Measurements from ENCODE around the gene KCNK16. TPM values are rescaled to one million over a fixed set of nuclear protein-coding genes. Genes with fewer than 3 reads are reported as not detected.

KCNK16 gene
- total and polyA plus RNA-seq, 2 of the 4 experiments (the other 2 are of a cell fraction), result not detected

GRCh38 chr6:39335780-39336545 lies 13.5 kb upstream of the KCNK16 start:
- Histone ChIP-seq H3K18ac (ENCODE audit: low read depth, low read length) (no peak overlapping the region), H3K4ac (ENCODE audit: low read depth, low read length) (no peak overlapping the region), H2BK120ac (ENCODE audit: low read depth, low read length) (no peak overlapping the region), H3K36me3 (ENCODE audit: control insufficient read depth, insufficient read depth, low read length) (no peaks in the 10 kb centered on the region), H3K27ac (ENCODE audit: insufficient read depth, low read length) (no peak overlapping the region), H3K4me3 (ENCODE audit: insufficient read depth, low read depth, low read length) (no peak overlapping the region), H2AK5ac (ENCODE audit: low read depth, low read length) (no peak overlapping the region), H4K91ac (ENCODE audit: insufficient read depth, low read depth, low read length) (no peak overlapping the region), H4K8ac (ENCODE audit: low read depth in 2 of 2, low read length in 2 of 2) (no peak overlapping the region), H2BK15ac (ENCODE audit: low read depth, low read length) (no peak overlapping the region), H2BK5ac (ENCODE audit: low read depth, low read length, poor library complexity, severe bottlenecking) (no peak overlapping the region), H3K9me1 (ENCODE audit: insufficient read depth, low read length) (no peaks in the 10 kb centered on the region), H3K27me3 (ENCODE audit: control insufficient read depth, insufficient read depth, low read length) (peaks cover 2% of the 10 kb centered on the region; the same call in 1 of the 2 replicates), H2AK9ac (replicated peaks; ENCODE audit: low read depth, low read length, poor library complexity) (no peak overlapping the region), H3K56ac (ENCODE audit: extremely low read depth, insufficient read depth, low read length) (no peak overlapping the region), H3K14ac (replicated peaks; ENCODE audit: low read depth, low read length) (no peak overlapping the region), H2AFZ (replicated peaks; ENCODE audit: low read length, poor library complexity) (peak overlapping the region; percentile 9), H3K9me3 (ENCODE audit: control insufficient read depth, insufficient read depth, low read length) (no peaks in the 10 kb centered on the region), H3K4me2 (ENCODE audit: low read depth, low read length) (no peak overlapping the region), H3K23ac (ENCODE audit: low read depth, low read length) (no peak overlapping the region), H3K79me1 (ENCODE audit: low read depth in 1 of 2, low read length in 2 of 2) (no peaks in the 10 kb centered on the region), H4K20me1 (ENCODE audit: insufficient read depth, low read length) (no peaks in the 10 kb centered on the region), H3K4me1 (ENCODE audit: control insufficient read depth, insufficient read depth, low read length) (no peaks in the 10 kb centered on the region), H3K9ac (ENCODE audit: low read depth, low read length) (no peak overlapping the region), H4K5ac (ENCODE audit: low read depth, low read length) (no peak overlapping the region), H2BK20ac (ENCODE audit: low read depth, low read length) (no peak overlapping the region)
- POLR2A ChIA-PET (ENCODE audit: unreplicated experiment), result no interaction called here
- DNase-seq (no peak), ATAC-seq (ENCODE audit: low read depth) (no peak)
- BruUV-seq (replicated peaks), result no TSS peak
- dilution Hi-C loops (cut with HindIII; ENCODE audit: low sequenced_read_pairs, unreplicated experiment), result no loop called here
- CTCF ChIA-PET, result interaction anchor here (0.6 kb wide), 1 partner anchor 596 kb away, joined by 5 read pairs; no protein-coding TSS in a partner anchor
- no peak for TF ChIP-seq MXI1 (IDR thresholded peaks at IDR 0.05; ENCODE audit: borderline replicate concordance, low read depth, low read length)
- no peak for TF ChIP-seq USF2 (IDR thresholded peaks at IDR 0.05; ENCODE audit: low read depth, low read length)
- no peak for TF ChIP-seq RFX5 (IDR thresholded peaks at IDR 0.05; ENCODE audit: low read depth, low read length)
- no peak for TF ChIP-seq MAZ (IDR thresholded peaks at IDR 0.05; ENCODE audit: borderline replicate concordance, low read depth, low read length)
- TF ChIP-seq CHD1 (IDR thresholded peaks at IDR 0.05; ENCODE audit: low read depth, low read length), result no peak
- TF ChIP-seq BHLHE40 (IDR thresholded peaks at IDR 0.05; ENCODE audit: low read depth, low read length), result no peak
- TF ChIP-seq FOS (IDR thresholded peaks at IDR 0.05; ENCODE audit: low read depth, low read length), result no peak
- TF ChIP-seq SMC3 (IDR thresholded peaks at IDR 0.05; ENCODE audit: low read depth, low read length), result no peak
- TF ChIP-seq RAD21 (IDR thresholded peaks at IDR 0.05; ENCODE audit: low read length), result no peak
- TF ChIP-seq ELK1 (IDR thresholded peaks at IDR 0.05; ENCODE audit: borderline replicate concordance, low read depth, low read length), result no peak
- TF ChIP-seq CEBPB (IDR thresholded peaks at IDR 0.05; ENCODE audit: low read depth, low read length), result no peak
- TF ChIP-seq MAFK (IDR thresholded peaks at IDR 0.05; ENCODE audit: low read depth, low read length), result no peak
- TF ChIP-seq RCOR1 (IDR thresholded peaks at IDR 0.05; ENCODE audit: insufficient replicate concordance, low read length), result no peak
- no peak for TF ChIP-seq NFE2L2 (IDR thresholded peaks at IDR 0.05; ENCODE audit: low read depth, low read length)
- TF ChIP-seq POLR2A (IDR thresholded peaks at IDR 0.05; ENCODE audit: low read depth, low read length), result no peak
- TF ChIP-seq CTCF (conservative IDR thresholded peaks at IDR 0.05; ENCODE audit: low read depth, low read length), result no peak
- intact Hi-C loops (cut with micrococcal nuclease), result no loop called here
- in situ Hi-C loops (cut with MboI; ENCODE audit: low sequenced_read_pairs), result no loop called here
- no CpG with 5 or more reads among the region's 5 CpGs for WGBS, 2 experiments (ENCODE audit: extremely low coverage in 2 of 2, insufficient read length in 1 of 2)

Measured in IMR-90 (cell line).